ENCODE measurements around the gene B4GALNT1. TPM values are rescaled to one million over a fixed set of nuclear protein-coding genes. Genes with fewer than 3 reads are reported as not detected.

B4GALNT1 gene
- total RNA-seq, 2 experiments from 2014 or later = 1.2 to 3.1 TPM

DNA sequence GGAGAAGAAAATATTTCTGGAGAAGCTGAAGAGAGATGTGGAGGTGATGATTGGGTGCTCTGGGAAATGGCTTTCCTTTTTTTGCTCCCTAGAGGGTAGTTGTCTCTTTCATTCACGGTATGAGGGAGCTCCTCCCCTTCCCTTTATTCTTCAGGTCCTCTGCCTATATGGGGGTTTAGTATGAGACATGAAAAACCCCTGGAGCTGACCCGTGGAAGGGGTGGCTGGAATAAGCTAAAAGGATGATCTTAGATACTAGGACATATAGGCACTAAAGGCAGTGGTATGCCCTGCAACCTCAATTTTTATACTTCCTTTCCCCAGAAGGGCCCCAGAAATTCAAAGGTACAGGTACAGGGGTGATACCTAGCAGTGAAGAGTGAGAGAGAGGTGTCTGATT is 32.6 kb downstream of the B4GALNT1 start:
- no peak for TF ChIP-seq EZH2phosphoT487 (IDR thresholded peaks at IDR 0.05; ENCODE audit: borderline replicate concordance, low read depth, low read length)
- TF ChIP-seq, protein P1, sequence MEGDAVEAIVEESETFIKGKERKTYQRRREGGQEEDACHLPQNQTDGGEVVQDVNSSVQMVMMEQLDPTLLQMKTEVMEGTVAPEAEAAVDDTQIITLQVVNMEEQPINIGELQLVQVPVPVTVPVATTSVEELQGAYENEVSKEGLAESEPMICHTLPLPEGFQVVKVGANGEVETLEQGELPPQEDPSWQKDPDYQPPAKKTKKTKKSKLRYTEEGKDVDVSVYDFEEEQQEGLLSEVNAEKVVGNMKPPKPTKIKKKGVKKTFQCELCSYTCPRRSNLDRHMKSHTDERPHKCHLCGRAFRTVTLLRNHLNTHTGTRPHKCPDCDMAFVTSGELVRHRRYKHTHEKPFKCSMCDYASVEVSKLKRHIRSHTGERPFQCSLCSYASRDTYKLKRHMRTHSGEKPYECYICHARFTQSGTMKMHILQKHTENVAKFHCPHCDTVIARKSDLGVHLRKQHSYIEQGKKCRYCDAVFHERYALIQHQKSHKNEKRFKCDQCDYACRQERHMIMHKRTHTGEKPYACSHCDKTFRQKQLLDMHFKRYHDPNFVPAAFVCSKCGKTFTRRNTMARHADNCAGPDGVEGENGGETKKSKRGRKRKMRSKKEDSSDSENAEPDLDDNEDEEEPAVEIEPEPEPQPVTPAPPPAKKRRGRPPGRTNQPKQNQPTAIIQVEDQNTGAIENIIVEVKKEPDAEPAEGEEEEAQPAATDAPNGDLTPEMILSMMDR (conservative IDR thresholded peaks at IDR 0.05; ENCODE audit: low read length) = no peak
- no peaks in the 10 kb centered on the region for H3K9me3 ChIP-seq (ENCODE audit: low read length)
- ChIA-PET POLR2A (interaction anchor here (0.7 to 0.8 kb wide), 2 partner anchors 33 to 144 kb away, joined by 3 read pairs; no protein-coding TSS in a partner anchor), CTCF (ENCODE audit: unreplicated experiment) (no interaction called here)
- no peak overlapping the region for H3K4me3 ChIP-seq (ENCODE audit: low read depth, low read length, poor library complexity, severe bottlenecking)
- H3K9me2 ChIP-seq (ENCODE audit: insufficient read depth, low read length) = no peaks in the 10 kb centered on the region
- DNase-seq (ENCODE audit: low spot score) = no peak
- no peak overlapping the region for H2AFZ ChIP-seq (ENCODE audit: low read length)
- no peaks in the 10 kb centered on the region for H3K4me1 ChIP-seq (ENCODE audit: insufficient read depth, low read length, poor library complexity, severe bottlenecking)
- H4K20me1 ChIP-seq (ENCODE audit: insufficient read depth, low read length) = no peaks in the 10 kb centered on the region
- H3K27ac ChIP-seq (ENCODE audit: low read depth, low read length, poor library complexity, severe bottlenecking) = no peak overlapping the region
- H3K36me3 ChIP-seq (ENCODE audit: insufficient read depth, low read length) = peaks cover 64% of the 10 kb centered on the region; the same call in 1 of the 2 replicates
- no TSS peak for BruUV-seq (replicated peaks)
- H3K4me2 ChIP-seq (ENCODE audit: low read length) = no peak overlapping the region
- H3K79me2 ChIP-seq (ENCODE audit: insufficient read depth, low read depth, low read length) = no peaks in the 10 kb centered on the region
- intact Hi-C loops (cut with micrococcal nuclease; ENCODE audit: unreplicated experiment) = no loop called here

- no TSS peak for BruUV-seq (replicated peaks)
- CTCF ChIA-PET (ENCODE audit: unreplicated experiment) = no interaction called here
- intact Hi-C loops (cut with micrococcal nuclease; ENCODE audit: unreplicated experiment) = no loop called here
These were observed 39.8 kb downstream of the B4GALNT1 start for GRCh38 chr12:57593187-57593586.

GRCh38 chr12:57592551-57593165 is 40.3 kb downstream of the B4GALNT1 start:
- BruUV-seq (replicated peaks) = no TSS peak
- no peak overlapping the region for H3K27ac ChIP-seq (ENCODE audit: low read depth, low read length, poor library complexity, severe bottlenecking)

More at GRCh38 chr12:57593187-57593586, 39.8 kb downstream of the B4GALNT1 start:
- Histone ChIP-seq H4K20me1 (ENCODE audit: insufficient read depth, low read length) (no peaks in the 10 kb centered on the region), H3K9me2 (ENCODE audit: insufficient read depth, low read length) (no peaks in the 10 kb centered on the region), H3K27ac (ENCODE audit: low read depth, low read length, poor library complexity, severe bottlenecking) (no peak overlapping the region), H2AFZ (ENCODE audit: low read length) (no peak overlapping the region), H3K4me2 (ENCODE audit: low read length) (peak overlapping the region; percentile 99; the same call in 1 of the 2 replicates), H3K79me2 (ENCODE audit: insufficient read depth, low read depth, low read length) (peaks cover 11% of the 10 kb centered on the region; the same call in 1 of the 2 replicates), H3K9me3 (ENCODE audit: low read length) (no peaks in the 10 kb centered on the region), H3K4me1 (ENCODE audit: insufficient read depth, low read length, poor library complexity, severe bottlenecking) (peaks cover 18% of the 10 kb centered on the region), H3K4me3 (ENCODE audit: low read depth, low read length, poor library complexity, severe bottlenecking) (no peak overlapping the region), H3K36me3 (ENCODE audit: insufficient read depth, low read length) (peaks cover 30% of the 10 kb centered on the region)
- POLR2A ChIA-PET = interaction anchor here (0.7 to 1.3 kb wide), 3 partner anchors 8 to 137 kb away, joined by 3 read pairs; no protein-coding TSS in a partner anchor
- TF ChIP-seq EZH2phosphoT487 (IDR thresholded peaks at IDR 0.05; ENCODE audit: borderline replicate concordance, low read depth, low read length) = no peak
- DNase-seq (ENCODE audit: low spot score) = no peak

More at GRCh38 chr12:57592551-57593165, 40.3 kb downstream of the B4GALNT1 start:
- intact Hi-C loops (cut with micrococcal nuclease; ENCODE audit: unreplicated experiment) = no loop called here
- H3K4me1 ChIP-seq (ENCODE audit: insufficient read depth, low read length, poor library complexity, severe bottlenecking) = peaks cover 18% of the 10 kb centered on the region
- no peak overlapping the region for H3K4me3 ChIP-seq (ENCODE audit: low read depth, low read length, poor library complexity, severe bottlenecking)
- no peak overlapping the region for H2AFZ ChIP-seq (ENCODE audit: low read length)
- DNase-seq (ENCODE audit: low spot score) = no peak
- POLR2A ChIA-PET = interaction anchor here (0.5 to 1.0 kb wide), 2 partner anchors 9 to 54 kb away, joined by 3 read pairs; no protein-coding TSS in a partner anchor
- H4K20me1 ChIP-seq (ENCODE audit: insufficient read depth, low read length) = no peaks in the 10 kb centered on the region
- peaks cover 30% of the 10 kb centered on the region for H3K36me3 ChIP-seq (ENCODE audit: insufficient read depth, low read length)
- no peaks in the 10 kb centered on the region for H3K9me2 ChIP-seq (ENCODE audit: insufficient read depth, low read length)
- TF ChIP-seq, protein P1 (conservative IDR thresholded peaks at IDR 0.05; ENCODE audit: low read length) = no peak
- no peak for TF ChIP-seq EZH2phosphoT487 (IDR thresholded peaks at IDR 0.05; ENCODE audit: borderline replicate concordance, low read depth, low read length)
- CTCF ChIA-PET (ENCODE audit: unreplicated experiment) = no interaction called here
- no peaks in the 10 kb centered on the region for H3K9me3 ChIP-seq (ENCODE audit: low read length)
- H3K4me2 ChIP-seq (ENCODE audit: low read length) = peak overlapping the region; percentile 99
- H3K79me2 ChIP-seq (ENCODE audit: insufficient read depth, low read depth, low read length) = peaks cover 11% of the 10 kb centered on the region; the same call in 1 of the 2 replicates
